Measurements from ENCODE around the gene EFNA4. TPM values are rescaled to one million over a fixed set of nuclear protein-coding genes. Genes with fewer than 3 reads are reported as not detected.

Gene EFNA4
- polyA plus RNA-seq, 2 of the 4 experiments (the other 2 are of a cell fraction), result 3.1 to 8.7 TPM

DNA sequence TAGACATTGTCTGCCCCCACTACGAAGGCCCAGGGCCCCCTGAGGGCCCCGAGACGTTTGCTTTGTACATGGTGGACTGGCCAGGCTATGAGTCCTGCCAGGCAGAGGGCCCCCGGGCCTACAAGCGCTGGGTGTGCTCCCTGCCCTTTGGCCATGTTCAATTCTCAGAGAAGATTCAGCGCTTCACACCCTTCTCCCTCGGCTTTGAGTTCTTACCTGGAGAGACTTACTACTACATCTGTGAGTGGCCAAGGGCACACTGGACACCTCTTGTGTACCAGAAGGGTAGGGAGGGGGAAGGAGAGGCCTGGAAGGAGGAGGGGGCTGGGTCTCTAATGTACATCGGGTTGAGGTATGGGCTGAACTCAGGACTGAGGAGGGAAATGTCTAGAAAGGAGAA lies 3.2 kb downstream of the EFNA4 start (continued):
- TF ChIP-seq RAD21 (conservative IDR thresholded peaks at IDR 0.05 in 1 of 2, IDR thresholded peaks at IDR 0.05 in 1 of 2) (no peak), ZSCAN20 (CRISPR knock-in tag; IDR thresholded peaks at IDR 0.05) (no peak), GATA3 (IDR thresholded peaks at IDR 0.05; ENCODE audit: borderline replicate concordance) (no peak), CHD2 (IDR thresholded peaks at IDR 0.05; ENCODE audit: low read length, partially characterized antibody) (no peak)

- no peak for TF ChIP-seq JUNB (IDR thresholded peaks at IDR 0.05)
- no peak for TF ChIP-seq ESRRA (IDR thresholded peaks at IDR 0.05; ENCODE audit: borderline replicate concordance, low read length)
- TF ChIP-seq ZSCAN20 (CRISPR knock-in tag; IDR thresholded peaks at IDR 0.05), result no peak
- FAIRE-seq (no peak), ATAC-seq (no peak), DNase-seq (ENCODE audit: low read depth in 1 of 2, low spot score in 1 of 2) (no peak)
- Histone ChIP-seq H3K4me2 (no peak overlapping the region), H3K9me3 (no peaks in the 10 kb centered on the region), H3K4me3 (no peak overlapping the region), H3K27ac (no peak overlapping the region), H3K4me1 (peaks cover 17% of the 10 kb centered on the region)
- WGBS (ENCODE audit: missing lambda C conversion rate), result 92% methylated on average over 3 of the region's 3 CpGs
- ChIA-PET POLR2A (no interaction called here), CTCF (interaction anchor here (17.9 to 27.3 kb wide), 2 partner anchors 10 to 16 kb away, joined by 319 to 350 read pairs; partner anchors contain the start of genes ADAM15 and EFNA4)
Measured at GRCh38 chr1:155068599-155068998, 5.1 kb downstream of the EFNA4 start.

DNA sequence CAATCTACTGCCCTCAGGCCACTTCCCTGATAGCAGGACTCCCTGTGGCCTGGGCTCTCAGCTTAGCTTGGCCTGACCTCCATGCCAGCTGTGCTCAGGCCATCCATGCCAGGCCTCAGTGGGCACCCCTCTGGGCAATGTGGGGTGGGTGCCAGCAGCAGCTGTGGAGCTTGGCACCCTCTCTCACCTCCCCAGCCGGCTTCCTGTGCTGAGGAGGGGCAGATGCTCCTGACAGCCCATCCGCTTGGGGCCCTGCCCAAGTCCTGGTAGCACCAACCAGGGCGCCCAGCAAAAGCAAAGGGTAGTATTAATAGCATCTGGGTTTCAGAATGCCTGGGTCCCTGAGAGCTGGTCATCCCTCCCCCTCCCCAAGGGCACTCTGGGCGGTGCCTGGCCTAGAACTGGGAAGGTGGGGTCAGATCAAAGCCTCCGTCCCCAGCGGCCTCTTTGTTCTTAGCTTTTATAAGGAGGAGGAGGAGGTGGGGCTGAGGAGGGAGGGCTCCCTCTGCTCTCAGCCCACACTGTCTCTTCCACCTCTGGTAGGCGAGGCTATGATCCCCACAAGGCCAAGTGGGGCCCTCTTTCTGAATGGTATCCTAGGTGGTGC lies 6.1 kb downstream of the EFNA4 start:
- 84% methylated on average over 7 of the region's 7 CpGs for WGBS (ENCODE audit: missing lambda C conversion rate)
- TF ChIP-seq, protein P1, sequence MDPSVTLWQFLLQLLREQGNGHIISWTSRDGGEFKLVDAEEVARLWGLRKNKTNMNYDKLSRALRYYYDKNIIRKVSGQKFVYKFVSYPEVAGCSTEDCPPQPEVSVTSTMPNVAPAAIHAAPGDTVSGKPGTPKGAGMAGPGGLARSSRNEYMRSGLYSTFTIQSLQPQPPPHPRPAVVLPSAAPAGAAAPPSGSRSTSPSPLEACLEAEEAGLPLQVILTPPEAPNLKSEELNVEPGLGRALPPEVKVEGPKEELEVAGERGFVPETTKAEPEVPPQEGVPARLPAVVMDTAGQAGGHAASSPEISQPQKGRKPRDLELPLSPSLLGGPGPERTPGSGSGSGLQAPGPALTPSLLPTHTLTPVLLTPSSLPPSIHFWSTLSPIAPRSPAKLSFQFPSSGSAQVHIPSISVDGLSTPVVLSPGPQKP (IDR thresholded peaks at IDR 0.05; ENCODE audit: low read depth, low read length), result no peak
- TF ChIP-seq TFCP2L1 (CRISPR knock-in tag; IDR thresholded peaks at IDR 0.05), result no peak
- TF ChIP-seq MAFK (IDR thresholded peaks at IDR 0.05; ENCODE audit: partially characterized antibody), result no peak
- TF ChIP-seq GATA3 (IDR thresholded peaks at IDR 0.05; ENCODE audit: borderline replicate concordance), result no peak
- TF ChIP-seq, protein P2, sequence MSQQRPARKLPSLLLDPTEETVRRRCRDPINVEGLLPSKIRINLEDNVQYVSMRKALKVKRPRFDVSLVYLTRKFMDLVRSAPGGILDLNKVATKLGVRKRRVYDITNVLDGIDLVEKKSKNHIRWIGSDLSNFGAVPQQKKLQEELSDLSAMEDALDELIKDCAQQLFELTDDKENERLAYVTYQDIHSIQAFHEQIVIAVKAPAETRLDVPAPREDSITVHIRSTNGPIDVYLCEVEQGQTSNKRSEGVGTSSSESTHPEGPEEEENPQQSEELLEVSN (IDR thresholded peaks at IDR 0.05; ENCODE audit: borderline replicate concordance, low read depth), result no peak
- TF ChIP-seq EHMT2 (IDR thresholded peaks at IDR 0.05; ENCODE audit: low read depth), result no peak
- no peak for TF ChIP-seq MYC (IDR thresholded peaks at IDR 0.05; ENCODE audit: borderline replicate concordance, low read length)
- no peak for TF ChIP-seq EHF (CRISPR knock-in tag; IDR thresholded peaks at IDR 0.05)
- TF ChIP-seq CTCF (IDR thresholded peaks at IDR 0.05), result no peak
- TF ChIP-seq KDM5A (IDR thresholded peaks at IDR 0.05), result no peak
- TF ChIP-seq HOXB13 (CRISPR knock-in tag; IDR thresholded peaks at IDR 0.05; ENCODE audit: low read depth), result no peak
- no peak overlapping the region for H3K27ac ChIP-seq
- DNase-seq (ENCODE audit: low read depth in 1 of 2, low spot score in 1 of 2) (no peak), ATAC-seq (peak in 1 of 2 experiments; percentile 22; a peak in 2 of 6 replicates), FAIRE-seq (no peak)
- ChIA-PET CTCF (interaction anchor here (1.1 to 27.3 kb wide), 4 partner anchors 11 to 105 kb away, joined by 3 to 350 read pairs (median 162); partner anchors contain the start of genes ADAM15 and EFNA4), POLR2A (interaction anchor here (0.7 to 1.6 kb wide), 2 partner anchors 15 to 124 kb away, joined by 3 to 4 read pairs; no protein-coding TSS in a partner anchor)
- no peaks in the 10 kb centered on the region for H3K9me3 ChIP-seq
- H3K4me1 ChIP-seq, result peaks cover 13% of the 10 kb centered on the region
- 0 out of 3 replicates have a peak overlapping the region, but pooled peaks have one; percentile 71 for H3K4me2 ChIP-seq
- H3K4me3 ChIP-seq, result no peak overlapping the region

Measured in A549 (cell line).